ENCODE results near the gene CSF3R.

Gene CSF3R

GRCh38 chr1:36476945-36477344 is 5.8 kb downstream of the CSF3R start:
- no peak overlapping the region for H3K27ac Mint-ChIP-seq
- no peaks in the 10 kb centered on the region for H3K9me3 Mint-ChIP-seq
- H3K4me3 Mint-ChIP-seq = no peak overlapping the region
- peaks cover 7% of the 10 kb centered on the region for H3K4me1 Mint-ChIP-seq
- TF ChIP-seq CTCF (IDR thresholded peaks at IDR 0.05; ENCODE audit: unreplicated experiment in 3 of 3) = no peak
- peaks cover 7% of the 10 kb centered on the region for H3K27me3 Mint-ChIP-seq (ENCODE audit: low read depth)
- H3K36me3 Mint-ChIP-seq (ENCODE audit: low read depth) = no peaks in the 10 kb centered on the region

GRCh38 chr1:36475910-36476604 is 6.7 kb downstream of the CSF3R start:
- H3K27ac Mint-ChIP-seq = no peak overlapping the region
- no peak for TF ChIP-seq CTCF (IDR thresholded peaks at IDR 0.05; ENCODE audit: unreplicated experiment in 3 of 3)
- no peaks in the 10 kb centered on the region for H3K36me3 Mint-ChIP-seq (ENCODE audit: low read depth)
- no peaks in the 10 kb centered on the region for H3K9me3 Mint-ChIP-seq
- H3K27me3 Mint-ChIP-seq (ENCODE audit: low read depth) = no peaks in the 10 kb centered on the region
- H3K4me3 Mint-ChIP-seq = no peak overlapping the region
- H3K4me1 Mint-ChIP-seq = peaks cover 9% of the 10 kb centered on the region

GRCh38 chr1:36475341-36475740 is 7.4 kb downstream of the CSF3R start:
- H3K9me3 Mint-ChIP-seq = no peaks in the 10 kb centered on the region
- peaks cover 9% of the 10 kb centered on the region for H3K4me1 Mint-ChIP-seq
- no peaks in the 10 kb centered on the region for H3K36me3 Mint-ChIP-seq (ENCODE audit: low read depth)
- no peaks in the 10 kb centered on the region for H3K27me3 Mint-ChIP-seq (ENCODE audit: low read depth)
- no peak for TF ChIP-seq CTCF (IDR thresholded peaks at IDR 0.05; ENCODE audit: unreplicated experiment in 3 of 3)
- no peak overlapping the region for H3K27ac Mint-ChIP-seq
- H3K4me3 Mint-ChIP-seq = no peak overlapping the region

GRCh38 chr1:36472656-36473055 is 10.1 kb downstream of the CSF3R start:
- Mint-ChIP-seq H3K27me3 (ENCODE audit: low read depth) (no peaks in the 10 kb centered on the region), H3K27ac (no peak overlapping the region), H3K4me3 (no peak overlapping the region), H3K4me1 (peaks cover 9% of the 10 kb centered on the region), H3K9me3 (no peaks in the 10 kb centered on the region), H3K36me3 (ENCODE audit: low read depth) (no peaks in the 10 kb centered on the region)
- no peak for TF ChIP-seq CTCF (IDR thresholded peaks at IDR 0.05; ENCODE audit: unreplicated experiment in 3 of 3)

- TF ChIP-seq CTCF (IDR thresholded peaks at IDR 0.05; ENCODE audit: unreplicated experiment in 3 of 3) = no peak
- H3K4me3 Mint-ChIP-seq = no peak overlapping the region
- no peaks in the 10 kb centered on the region for H3K27me3 Mint-ChIP-seq (ENCODE audit: low read depth)
- no peaks in the 10 kb centered on the region for H3K9me3 Mint-ChIP-seq
- no peaks in the 10 kb centered on the region for H3K36me3 Mint-ChIP-seq (ENCODE audit: low read depth)
- H3K4me1 Mint-ChIP-seq = peaks cover 9% of the 10 kb centered on the region
- peak overlapping the region in 1 of 3 experiments; percentile 15 for H3K27ac Mint-ChIP-seq
These were observed 10.7 kb downstream of the CSF3R start for GRCh38 chr1:36471830-36472641.

All from nephron (organoid).